Ishikawa (cell line): Measurements from ENCODE around the gene OBI1.

Experiments used
- FOXM1 ChIP-seq: IDR thresholded peaks from 2 replicates; pipeline ENCODE4 v1.6.1; 2012; ENCODE audit warnings: low read depth, borderline replicate concordance
- MAX ChIP-seq: IDR thresholded peaks from 2 replicates; pipeline ENCODE4 v1.6.1; 2012
- RAD21 ChIP-seq: IDR thresholded peaks from 2 replicates; pipeline ENCODE4 v1.6.1; 2012; ENCODE audit warnings: low read depth
- REST ChIP-seq: IDR thresholded peaks from 2 replicates; pipeline ENCODE4 v1.6.1; 2012; ENCODE audit warnings: low read depth, mild to moderate bottlenecking
- TAF1 ChIP-seq: IDR thresholded peaks from 2 replicates; pipeline ENCODE4 v1.6.1; 2012; ENCODE audit warnings: low read depth, mild to moderate bottlenecking
- TCF12 ChIP-seq: IDR thresholded peaks from 2 replicates; pipeline ENCODE4 v1.6.1; 2012; ENCODE audit warnings: low read depth
- USF1 ChIP-seq: IDR thresholded peaks from 2 replicates; pipeline ENCODE4 v1.6.1; 2012
- YY1 ChIP-seq: IDR thresholded peaks from 2 replicates; pipeline ENCODE4 v1.6.1; 2012; ENCODE audit warnings: low read depth
- ZBTB7A ChIP-seq: IDR thresholded peaks from 2 replicates; pipeline ENCODE4 v1.6.1; 2012; ENCODE audit warnings: low read depth

GRCh38 chr13:78632996-78633395 is 26.0 kb downstream of the OBI1 start:
- TF ChIP-seq TCF12 (no peak), REST (no peak), RAD21 (no peak), ZBTB7A (no peak), MAX (no peak), TAF1 (no peak), YY1 (no peak), FOXM1 (no peak), USF1 (no peak)
